SH-SY5Y (cell line): ENCODE results near the gene EEF2KMT.

Source experiments
- GATA2 ChIP-seq: IDR thresholded peaks from 2 replicates; pipeline ENCODE4 v1.6.1; 2011; ENCODE audit warnings: mild to moderate bottlenecking, low read depth, low read length
- GATA3 ChIP-seq: IDR thresholded peaks from 2 replicates; pipeline ENCODE4 v1.6.1; 2011; ENCODE audit warnings: low read depth, mild to moderate bottlenecking, low read length, moderate library complexity

DNA sequence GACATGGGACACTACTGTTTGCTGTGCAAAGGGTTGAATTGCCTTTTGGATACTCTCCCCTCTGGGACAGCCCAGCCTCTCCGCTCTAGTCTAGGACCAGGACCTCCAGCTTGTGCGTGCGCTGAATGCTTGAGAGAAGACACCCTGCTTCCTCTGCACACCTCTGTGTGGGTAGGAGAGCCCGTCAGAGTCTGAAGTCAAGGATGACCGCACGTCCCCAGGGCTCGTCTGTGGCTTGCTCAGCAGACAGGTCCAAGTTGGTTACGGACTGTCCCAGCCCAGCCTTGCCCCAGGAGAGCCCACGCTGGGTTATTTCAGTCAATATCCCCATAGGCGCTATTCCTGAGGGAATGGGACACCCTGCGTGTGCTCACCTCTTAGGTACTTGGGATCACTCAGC lies 35.5 kb downstream of the EEF2KMT start:
- TF ChIP-seq GATA2, result no peak
- no peak for TF ChIP-seq GATA3
